Lower leg skin (tissue), 4 donors: ENCODE results near the gene SPACA5B. TPM values are rescaled to one million over a fixed set of nuclear protein-coding genes. Genes with fewer than 3 reads are reported as not detected.
"Not testable (repeated sequence)": the region's sequence is repeated elsewhere in the genome, so short reads cannot be mapped to it uniquely, and the experiment has no call there.

Experiments used
- DNase-seq, 2 donors: peaks; one replicate each; pipeline ENCODE4 v3.0.0-alpha.2; 2019; ENCODE audit warnings: low spot score in 2 of 2
- H3K4me3 ChIP-seq: fragments of 200-600 bp; sonication (generic); 2 replicates; pipeline ENCODE4 v1.5.1; 2017; ENCODE audit warnings: mild to moderate bottlenecking, low read depth; ENCODE audit not compliant: poor library complexity, severe bottlenecking
- POLR2A ChIP-seq, 2 donors: fragments of 450-650 bp; IDR thresholded peaks; one replicate each; pipeline ENCODE4 v1.6.1; 2016 to 2017; ENCODE audit warnings: antibody characterized with exemption in 2 of 2, mild to moderate bottlenecking in 1 of 2, moderate library complexity in 1 of 2
- WGBS, 2 donors: methylation state at CpG; one replicate each; pipeline ENCODE4 v1.1.5; 2018; 5-methylcytosine and 5-hydroxymethylcytosine counted together
- intact Hi-C: fragments of 100-400 bp; cut with DNase I; formaldehyde crosslinking; loops from one replicate; pipeline ENCODE4 v1.15.0; 2023; ENCODE audit warnings: low total_unique reads
- total RNA-seq, 4 donors: library from RNA; depleted of rRNA; stranded (reverse); fragments of >200 nt; gene quantifications; one replicate each; pipeline ENCODE4 v1.1.0, GENCODE V29; 2016
- TF ChIP-seq, protein P1 (sequence below), 3 donors: fragments of 450-650 bp; IDR thresholded peaks; one replicate each; pipeline ENCODE4 v1.5.1; 2016; ENCODE audit warnings: antibody characterized with exemption in 3 of 3, mild to moderate bottlenecking in 3 of 3, moderate library complexity in 2 of 3

SPACA5B gene
- total RNA-seq, 4 donors from 2014 or later: not detected

DNA sequence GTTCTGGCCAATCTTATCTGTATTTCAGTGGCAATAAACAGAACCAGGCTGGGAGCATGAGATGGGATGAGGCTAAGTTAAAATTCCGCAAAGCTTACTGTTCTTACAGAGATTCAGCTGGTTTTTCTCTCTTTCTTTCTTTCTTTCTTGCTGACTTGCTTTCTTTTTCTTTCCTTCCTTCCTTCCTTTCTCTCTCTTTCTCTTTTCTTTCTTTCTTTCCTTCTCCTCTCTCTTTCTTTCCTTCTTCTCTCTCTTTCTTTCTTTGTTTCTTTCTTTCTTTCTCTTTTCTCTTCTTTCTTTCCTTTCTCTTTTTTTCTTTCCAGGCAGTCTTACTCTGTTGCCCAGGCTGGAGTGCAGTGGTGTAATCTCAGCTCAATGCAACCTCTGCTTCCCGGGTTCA lies 24.4 kb downstream of the SPACA5B start:
- H3K4me3 ChIP-seq: no peak overlapping the region
- intact Hi-C loops: no loop called here
- TF ChIP-seq POLR2A (IDR thresholded peaks at IDR 0.05): no peak
- TF ChIP-seq, protein P1, sequence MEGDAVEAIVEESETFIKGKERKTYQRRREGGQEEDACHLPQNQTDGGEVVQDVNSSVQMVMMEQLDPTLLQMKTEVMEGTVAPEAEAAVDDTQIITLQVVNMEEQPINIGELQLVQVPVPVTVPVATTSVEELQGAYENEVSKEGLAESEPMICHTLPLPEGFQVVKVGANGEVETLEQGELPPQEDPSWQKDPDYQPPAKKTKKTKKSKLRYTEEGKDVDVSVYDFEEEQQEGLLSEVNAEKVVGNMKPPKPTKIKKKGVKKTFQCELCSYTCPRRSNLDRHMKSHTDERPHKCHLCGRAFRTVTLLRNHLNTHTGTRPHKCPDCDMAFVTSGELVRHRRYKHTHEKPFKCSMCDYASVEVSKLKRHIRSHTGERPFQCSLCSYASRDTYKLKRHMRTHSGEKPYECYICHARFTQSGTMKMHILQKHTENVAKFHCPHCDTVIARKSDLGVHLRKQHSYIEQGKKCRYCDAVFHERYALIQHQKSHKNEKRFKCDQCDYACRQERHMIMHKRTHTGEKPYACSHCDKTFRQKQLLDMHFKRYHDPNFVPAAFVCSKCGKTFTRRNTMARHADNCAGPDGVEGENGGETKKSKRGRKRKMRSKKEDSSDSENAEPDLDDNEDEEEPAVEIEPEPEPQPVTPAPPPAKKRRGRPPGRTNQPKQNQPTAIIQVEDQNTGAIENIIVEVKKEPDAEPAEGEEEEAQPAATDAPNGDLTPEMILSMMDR (IDR thresholded peaks at IDR 0.05): no peak
- no peak for DNase-seq
- WGBS, 2 donors: 86 to 90% methylated on average over 2 of the region's 2 CpGs

DNA sequence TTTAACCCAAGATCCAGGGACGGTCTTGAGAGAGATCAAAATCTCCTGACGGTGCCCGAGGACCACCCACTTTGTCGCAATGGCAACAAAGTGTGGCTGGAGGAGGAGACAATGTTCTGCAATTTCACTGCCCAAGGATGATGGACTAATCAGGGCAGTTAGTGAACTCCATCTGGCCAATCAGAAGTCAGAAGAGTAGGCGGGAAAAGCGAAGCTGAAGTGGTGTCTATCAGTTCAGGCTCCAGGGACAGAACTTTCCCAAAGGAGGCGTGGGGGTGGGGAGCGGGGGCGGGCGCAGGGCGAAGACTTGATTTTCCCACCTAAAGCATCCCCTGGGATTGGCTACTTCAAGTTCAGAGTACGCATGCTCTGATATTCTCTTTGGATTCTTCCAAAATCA lies 25.6 kb downstream of the SPACA5B start:
- WGBS, 2 donors: 91 to 95% methylated on average over 11 to 12 of the region's 12 CpGs
- DNase-seq: no peak
- TF ChIP-seq, protein P1 (IDR thresholded peaks at IDR 0.05): no peak
- TF ChIP-seq POLR2A (IDR thresholded peaks at IDR 0.05): no peak
- H3K4me3 ChIP-seq: no peak overlapping the region
- intact Hi-C loops: no loop called here

DNA sequence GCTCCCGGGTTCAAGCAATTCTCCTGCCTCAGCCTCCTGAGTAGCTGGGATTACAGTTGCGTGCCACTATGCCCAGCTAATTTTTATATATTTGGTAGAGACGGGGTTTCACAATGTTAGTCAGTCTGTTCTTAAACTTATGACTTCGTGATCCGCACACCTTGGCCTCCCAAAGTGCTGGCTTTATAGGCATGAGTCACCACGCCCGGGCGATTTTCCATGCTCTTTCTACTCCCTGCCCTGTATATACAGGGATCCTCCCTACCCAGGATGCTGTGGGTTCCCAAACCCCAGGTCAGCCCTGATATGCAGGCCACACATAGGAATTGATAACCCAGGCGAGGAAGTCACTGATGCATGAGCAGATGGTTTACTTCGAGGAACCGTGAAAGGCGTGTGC lies 34.8 kb downstream of the SPACA5B start:
- TF ChIP-seq POLR2A (IDR thresholded peaks at IDR 0.05): no peak
- TF ChIP-seq, protein P1 (IDR thresholded peaks at IDR 0.05): no peak
- no peak overlapping the region for H3K4me3 ChIP-seq
- no peak for DNase-seq
- intact Hi-C loops: no loop called here
- WGBS, 2 donors: 82 to 84% methylated on average over 12 of the region's 12 CpGs

DNA sequence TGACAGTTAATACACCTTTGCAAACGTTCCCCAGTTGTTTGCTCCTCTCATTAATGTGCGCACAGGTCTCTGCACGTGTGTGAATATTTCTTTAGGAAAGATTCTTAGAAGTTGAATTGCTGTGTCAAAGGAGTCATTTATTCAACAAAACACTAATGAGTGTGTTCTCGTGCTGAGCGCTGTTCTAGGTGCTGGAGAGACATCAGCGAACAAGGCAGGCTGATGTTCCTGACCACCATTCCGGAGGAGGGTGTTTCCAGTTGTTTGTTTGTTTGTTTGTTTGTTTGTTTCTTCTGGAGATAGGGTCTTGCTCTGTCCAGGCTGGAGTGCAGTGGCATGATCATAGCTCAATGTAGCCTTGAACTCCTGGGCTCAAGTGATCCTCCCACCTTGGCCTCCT lies 35.9 kb downstream of the SPACA5B start:
- H3K4me3 ChIP-seq, DNase-seq, intact Hi-C loops: not testable (repeated sequence)
- 50 to 66% methylated on average over 7 of the region's 7 CpGs for WGBS, 2 donors

DNA sequence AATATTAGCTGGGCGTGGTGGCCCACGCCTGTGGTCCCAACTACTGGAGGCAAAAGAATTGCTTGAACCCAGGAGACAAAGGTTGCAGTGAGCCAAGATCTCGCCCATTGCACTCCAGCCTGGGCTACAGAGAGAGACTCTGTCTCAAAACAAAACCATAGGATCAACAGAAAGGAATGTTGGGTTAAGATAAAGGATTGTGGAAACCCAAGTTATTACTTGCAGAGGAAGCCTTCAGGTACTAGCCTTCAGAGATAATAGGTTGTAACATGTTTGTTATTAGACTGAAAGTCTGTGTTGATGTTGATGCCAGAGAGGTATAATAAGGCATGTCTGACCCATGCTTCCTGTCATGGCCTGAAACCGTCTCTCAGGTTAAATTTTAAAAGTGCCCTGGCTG lies 49.3 kb downstream of the SPACA5B start:
- H3K4me3 ChIP-seq: no peak overlapping the region
- intact Hi-C loops: no loop called here
- TF ChIP-seq POLR2A (IDR thresholded peaks at IDR 0.05): no peak
- TF ChIP-seq, protein P1 (IDR thresholded peaks at IDR 0.05): no peak
- WGBS, 2 donors: 56 to 63% methylated on average over 2 to 4 of the region's 4 CpGs
- no peak for DNase-seq

DNA sequence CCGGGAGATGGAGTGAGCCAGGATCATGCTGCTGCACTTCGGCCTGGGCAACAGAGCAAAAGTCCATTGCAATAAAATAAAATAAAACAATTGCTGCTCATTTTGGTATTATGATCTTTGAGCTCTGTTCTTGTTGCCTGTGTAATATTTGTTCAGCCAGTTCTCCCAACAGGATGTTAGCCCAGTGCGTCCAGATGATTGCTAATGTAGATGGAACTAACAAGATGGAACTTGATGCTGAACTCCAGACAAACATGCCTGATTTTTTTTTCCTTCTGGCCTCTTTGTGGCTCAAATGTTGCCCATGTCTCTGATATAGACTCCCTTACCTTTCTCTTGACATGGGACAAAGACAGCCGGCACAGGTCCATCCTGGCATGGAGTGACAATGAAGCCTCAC lies 50.4 kb downstream of the SPACA5B start:
- no peak for DNase-seq
- TF ChIP-seq POLR2A (IDR thresholded peaks at IDR 0.05): no peak
- TF ChIP-seq, protein P1 (IDR thresholded peaks at IDR 0.05): no peak
- H3K4me3 ChIP-seq: no peak overlapping the region
- WGBS, 2 donors: 87 to 88% methylated on average over 4 of the region's 4 CpGs
- intact Hi-C loops: no loop called here

DNA sequence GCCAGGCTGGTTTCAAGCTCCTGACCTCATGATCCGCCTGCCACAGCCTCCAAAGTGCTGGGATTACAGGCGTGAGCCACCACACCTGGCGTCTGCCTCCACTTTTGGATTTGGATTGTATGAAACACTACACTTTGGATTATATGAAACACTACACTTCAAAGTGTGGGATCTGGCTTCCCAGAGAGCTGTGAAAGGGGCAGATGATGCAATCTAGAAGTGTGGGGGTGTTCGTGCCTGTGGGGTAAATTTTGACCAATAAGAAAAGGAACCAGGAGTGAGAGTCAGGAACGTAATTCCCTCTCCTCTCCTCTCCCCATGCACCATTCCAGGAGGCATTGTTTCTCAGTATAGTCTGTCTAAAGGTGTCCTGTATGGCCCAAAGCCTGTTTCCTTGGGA lies 51.5 kb downstream of the SPACA5B start:
- intact Hi-C loops, H3K4me3 ChIP-seq, DNase-seq: not testable (repeated sequence)
- WGBS, 2 donors: 71 to 80% methylated on average over 5 of the region's 5 CpGs
